T-helper 2 cell treated with Interferon-gamma antibody and Interleukin-4, amounts not matched to agents 100 ng/mL and 5 ng/mL, for 36 hours (primary cell): ENCODE data around the gene FIBCD1. TPM values are rescaled to one million over a fixed set of nuclear protein-coding genes. Genes with fewer than 3 reads are reported as not detected.
"Not testable (repeated sequence)": the region's sequence is repeated elsewhere in the genome, so short reads cannot be mapped to it uniquely, and the experiment has no call there.

Experiments
- intact Hi-C: fragments of 100-400 bp; cut with micrococcal nuclease; formaldehyde crosslinking; loops from one replicate; pipeline ENCODE4 v1.15.1; 2023
- total RNA-seq: library from RNA; stranded (reverse); gene quantifications from 2 replicates; pipeline ENCODE4 v1.2.3, GENCODE V29; 2022

FIBCD1 gene
- total RNA-seq, 1 donor from 2014 or later, result not detected

DNA sequence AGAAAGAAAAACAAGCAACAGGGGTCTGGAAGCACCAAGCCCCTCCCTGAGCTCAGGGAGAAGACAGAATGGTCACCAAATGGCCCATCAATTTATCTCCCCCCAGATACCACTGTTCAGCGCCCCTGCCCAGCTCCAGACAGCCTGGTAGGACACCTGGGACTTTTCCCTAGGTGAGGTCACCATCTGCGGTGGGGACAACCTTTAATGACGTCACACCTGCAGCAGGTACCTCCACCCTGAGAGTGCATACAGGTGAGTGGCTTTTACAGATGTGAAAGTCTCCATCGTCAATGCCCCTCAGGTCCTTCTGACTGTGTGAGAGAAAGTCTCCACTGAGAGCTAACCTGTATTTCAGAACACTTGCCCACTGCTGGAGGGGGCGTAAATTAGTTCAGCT is 35.6 kb upstream of the FIBCD1 start:
- intact Hi-C loops, result no loop called here

DNA sequence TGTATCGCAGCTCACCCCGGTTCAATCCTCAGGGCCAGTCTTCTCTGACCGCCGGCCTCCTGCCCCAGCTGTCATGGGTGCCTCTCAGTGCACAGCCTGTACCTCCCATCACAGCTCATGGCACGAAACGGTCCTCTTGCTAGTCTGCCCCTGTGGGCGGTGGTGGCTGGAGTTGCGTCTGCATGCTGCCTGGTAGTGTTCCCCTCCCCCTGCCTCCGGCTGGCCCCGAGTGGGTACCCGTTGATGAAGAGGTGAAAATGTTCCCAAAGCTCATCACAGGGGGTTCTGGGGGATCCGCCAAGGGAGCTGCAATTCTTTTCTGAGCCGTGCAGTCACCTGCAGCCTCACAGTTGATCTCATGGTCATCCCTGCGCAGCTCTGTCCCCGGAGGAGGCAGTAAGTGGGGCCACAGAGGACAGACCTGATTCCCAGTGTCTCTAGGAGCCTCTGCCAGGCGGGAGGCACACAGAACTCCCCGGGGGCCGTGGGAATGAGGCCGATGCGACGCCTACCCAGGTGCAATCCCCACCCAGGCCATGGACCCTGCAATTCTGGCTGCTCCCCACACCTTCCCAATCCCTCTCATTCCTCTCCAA is 34.7 kb upstream of the FIBCD1 start:
- intact Hi-C loops, result no loop called here

DNA sequence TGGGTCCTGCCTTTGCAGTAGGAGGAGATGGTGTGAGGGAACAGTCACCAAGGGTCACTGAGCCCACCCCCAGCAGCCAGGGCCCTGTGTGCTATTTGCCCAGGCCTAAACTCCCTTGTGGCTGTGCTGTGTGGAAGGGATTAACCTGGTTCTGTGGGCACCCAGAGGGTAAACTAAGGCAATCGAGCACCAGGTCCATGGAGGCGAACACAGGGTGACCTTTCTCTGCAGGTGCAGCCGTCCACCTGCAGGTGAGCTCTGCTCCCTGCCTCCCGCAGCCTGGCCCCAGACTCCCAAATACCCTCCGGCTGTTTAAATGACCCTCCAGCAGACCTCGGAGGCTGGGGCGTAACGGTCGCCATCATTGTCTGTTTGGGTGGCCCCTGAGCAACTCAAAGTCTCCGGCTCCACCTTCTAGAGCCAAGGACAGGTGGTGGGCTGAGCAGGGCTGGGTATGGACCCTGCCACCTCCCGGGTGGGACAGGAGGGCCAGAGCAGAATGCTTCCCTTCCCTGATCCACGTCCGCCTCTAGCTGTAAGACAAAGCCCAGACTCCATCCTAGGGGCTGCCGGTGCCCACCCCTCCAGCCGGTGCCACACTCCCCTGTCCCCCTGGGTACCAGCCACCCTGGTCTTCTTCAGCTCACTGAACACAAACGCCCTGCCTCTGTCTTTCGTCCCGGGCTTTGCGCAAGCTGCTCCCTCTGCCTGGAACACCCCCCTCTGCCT is 34.1 kb upstream of the FIBCD1 start:
- intact Hi-C loops, result no loop called here

- intact Hi-C loops, result no loop called here
These were observed 33.4 kb upstream of the FIBCD1 start for GRCh38 chr9:130972277-130972956.

DNA sequence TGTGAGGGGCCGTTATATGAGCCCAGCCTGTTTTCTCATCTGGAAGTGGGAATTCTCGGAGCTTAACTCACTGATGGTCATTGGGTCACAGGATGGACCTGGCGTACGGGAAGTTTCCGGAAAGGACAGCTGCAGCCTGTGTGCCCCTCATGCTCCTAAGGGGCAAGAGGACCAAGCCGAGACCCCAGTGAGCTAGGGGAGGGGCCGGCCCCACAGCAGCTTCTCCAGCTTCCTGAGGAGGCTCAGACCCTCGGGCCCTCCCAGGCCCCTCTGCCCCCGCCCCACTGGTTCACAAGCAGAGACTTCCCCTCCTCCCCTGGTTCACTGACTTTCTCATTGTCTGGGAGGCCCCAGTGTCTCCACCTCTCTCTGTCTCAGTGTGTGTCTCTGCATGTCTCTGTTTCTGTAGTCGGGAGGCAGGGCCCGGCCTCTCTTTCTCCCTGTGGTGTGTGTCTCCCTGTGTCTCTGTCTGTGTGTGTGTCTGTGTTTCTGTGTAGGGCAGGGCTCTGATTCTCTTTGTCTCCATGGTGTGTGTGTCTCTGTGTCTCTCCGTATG is 32.3 kb upstream of the FIBCD1 start:
- intact Hi-C loops, result no loop called here

DNA sequence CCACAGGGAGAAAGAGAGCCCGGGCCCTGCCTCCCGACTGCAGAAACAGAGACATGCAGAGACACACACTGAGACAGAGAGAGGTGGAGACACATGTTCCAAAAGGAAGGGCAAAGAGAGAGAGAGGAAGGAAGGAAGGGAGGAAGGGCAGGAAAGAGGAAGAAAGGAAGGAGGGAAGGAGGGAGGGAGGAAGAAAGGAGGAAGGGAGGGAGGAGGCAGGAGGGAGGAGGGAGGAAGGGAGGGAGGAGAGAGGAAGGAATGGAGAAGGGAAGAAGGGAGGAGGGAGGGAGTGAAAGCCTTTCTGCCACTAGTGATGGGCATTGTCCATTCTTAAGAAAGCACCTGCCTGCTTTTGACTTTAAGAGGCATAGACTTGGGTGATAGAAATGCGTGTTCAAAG is 31.8 kb upstream of the FIBCD1 start:
- intact Hi-C loops, result no loop called here

GRCh38 chr9:130970052-130970451 is 31.0 kb upstream of the FIBCD1 start:
- intact Hi-C loops, result no loop called here

- intact Hi-C loops, result no loop called here
These were observed 26.6 kb upstream of the FIBCD1 start for GRCh38 chr9:130965680-130966079.

GRCh38 chr9:130963916-130964315 is 24.9 kb upstream of the FIBCD1 start:
- intact Hi-C loops, result no loop called here

DNA sequence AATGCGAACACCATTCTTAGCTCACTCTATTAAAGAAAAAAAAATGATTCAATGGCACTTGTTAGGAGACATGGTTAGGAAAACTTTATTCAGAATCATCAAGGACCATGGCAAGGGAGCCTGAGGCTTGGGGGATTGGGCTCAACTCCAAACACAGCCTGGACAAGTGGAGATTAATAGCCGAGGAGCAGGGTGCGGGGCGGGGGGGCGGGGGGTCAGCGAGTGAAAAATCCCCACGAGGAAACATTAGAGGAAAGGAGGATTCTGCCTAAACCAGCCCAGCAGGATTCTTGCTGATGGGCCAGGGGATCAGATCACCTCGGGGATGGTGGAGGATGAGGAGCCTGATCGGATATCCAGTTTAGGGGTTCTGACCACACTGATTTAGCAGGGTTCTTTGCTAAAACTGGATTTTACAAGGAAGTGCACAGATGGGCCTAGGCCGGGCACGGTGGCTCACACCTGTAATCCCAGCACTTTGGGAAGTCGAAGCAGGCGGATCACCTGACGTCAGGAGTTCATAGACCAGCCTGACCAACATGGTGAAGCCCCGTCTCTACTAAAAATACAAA is 24.4 kb upstream of the FIBCD1 start:
- intact Hi-C loops, result no loop called here

DNA sequence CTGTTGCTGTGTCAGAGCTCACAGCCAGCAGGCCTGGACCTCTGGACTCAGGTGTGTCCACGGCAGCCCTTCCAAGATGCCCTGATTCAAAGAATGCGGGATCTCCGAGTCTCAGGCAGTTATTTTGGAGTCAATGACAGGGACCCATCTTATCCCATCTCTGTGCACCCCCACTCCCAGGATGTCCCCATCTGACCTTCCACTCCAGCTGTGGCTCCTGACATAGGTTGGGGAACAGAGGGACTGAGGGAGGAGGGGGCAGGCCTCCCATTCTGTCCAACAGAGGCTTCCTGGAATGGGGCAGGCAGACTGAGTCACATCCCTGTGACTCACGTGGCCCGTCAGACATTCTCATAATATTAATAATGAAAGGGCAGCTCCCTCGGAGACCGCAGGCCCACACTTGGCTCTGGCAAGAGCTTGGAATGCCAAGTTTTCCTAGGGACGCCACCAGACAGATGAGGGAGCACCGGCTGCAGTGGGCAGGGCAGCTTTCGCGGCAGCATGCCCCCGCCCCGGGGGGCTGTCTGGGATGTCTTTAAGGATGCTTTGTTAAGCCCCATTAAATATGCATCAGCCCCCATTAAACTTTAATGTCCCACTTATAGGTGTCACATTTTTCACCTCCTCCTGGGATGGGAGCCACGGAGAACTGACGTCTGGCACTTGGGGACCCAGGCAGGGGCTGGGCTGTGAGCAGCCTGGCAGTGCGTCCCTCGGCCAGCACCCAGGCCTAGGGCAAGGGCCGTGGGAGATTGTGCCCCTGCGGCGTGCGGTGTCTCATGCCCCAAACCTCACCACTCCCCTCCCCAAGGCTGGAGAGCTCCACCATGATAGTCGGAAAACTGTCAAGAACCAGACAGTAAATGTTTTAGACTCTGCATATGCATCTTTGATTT is 23.6 kb upstream of the FIBCD1 start:
- intact Hi-C loops, result no loop called here

- intact Hi-C loops, result no loop called here
These were observed 22.7 kb upstream of the FIBCD1 start for GRCh38 chr9:130961511-130962300.

DNA sequence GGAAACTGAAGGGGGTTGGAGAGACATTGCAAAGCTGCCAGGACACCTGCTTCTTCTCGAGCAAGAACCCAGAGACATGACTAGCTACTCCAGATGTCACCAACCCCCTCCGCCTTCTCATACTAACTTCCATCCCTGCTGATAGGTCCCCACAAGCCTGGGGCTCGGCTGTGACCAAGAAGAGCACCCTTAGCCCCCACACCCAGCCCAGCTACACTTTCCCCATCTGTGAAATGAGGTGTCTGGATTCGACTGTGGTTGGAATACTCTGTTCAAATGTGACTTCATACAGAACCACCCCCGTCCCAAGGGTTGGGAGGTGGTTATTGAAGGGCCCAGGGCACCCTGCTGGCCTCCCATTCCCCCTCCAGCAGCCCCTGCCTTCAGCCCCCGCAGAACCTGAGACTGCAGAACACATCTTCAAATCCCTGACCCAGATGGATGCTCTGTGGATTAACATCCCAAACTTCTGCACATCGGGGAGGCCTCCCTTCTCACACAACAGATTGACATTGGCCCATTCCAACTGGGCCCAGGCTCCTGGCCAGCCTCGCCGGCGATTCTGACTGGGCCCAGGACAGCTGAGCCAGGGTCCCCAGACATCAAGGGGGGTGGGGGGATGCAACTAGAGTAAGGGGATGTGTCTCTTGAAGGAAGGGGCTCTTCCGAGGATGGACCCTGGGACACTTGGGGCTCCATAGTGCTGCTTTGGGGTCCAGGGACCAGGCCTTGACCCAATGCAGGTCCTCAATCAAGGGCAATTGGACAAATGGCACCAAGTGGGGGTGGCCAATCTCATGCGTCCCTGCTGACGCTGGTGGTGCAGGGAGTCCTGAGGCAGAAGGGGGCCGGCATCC is 21.7 kb upstream of the FIBCD1 start:
- intact Hi-C loops, result no loop called here

- intact Hi-C loops, result no loop called here
These were observed 20.8 kb upstream of the FIBCD1 start for GRCh38 chr9:130959809-130960334.

- intact Hi-C loops, result not testable (repeated sequence)
These were observed 19.5 kb upstream of the FIBCD1 start for GRCh38 chr9:130958564-130958963.

DNA sequence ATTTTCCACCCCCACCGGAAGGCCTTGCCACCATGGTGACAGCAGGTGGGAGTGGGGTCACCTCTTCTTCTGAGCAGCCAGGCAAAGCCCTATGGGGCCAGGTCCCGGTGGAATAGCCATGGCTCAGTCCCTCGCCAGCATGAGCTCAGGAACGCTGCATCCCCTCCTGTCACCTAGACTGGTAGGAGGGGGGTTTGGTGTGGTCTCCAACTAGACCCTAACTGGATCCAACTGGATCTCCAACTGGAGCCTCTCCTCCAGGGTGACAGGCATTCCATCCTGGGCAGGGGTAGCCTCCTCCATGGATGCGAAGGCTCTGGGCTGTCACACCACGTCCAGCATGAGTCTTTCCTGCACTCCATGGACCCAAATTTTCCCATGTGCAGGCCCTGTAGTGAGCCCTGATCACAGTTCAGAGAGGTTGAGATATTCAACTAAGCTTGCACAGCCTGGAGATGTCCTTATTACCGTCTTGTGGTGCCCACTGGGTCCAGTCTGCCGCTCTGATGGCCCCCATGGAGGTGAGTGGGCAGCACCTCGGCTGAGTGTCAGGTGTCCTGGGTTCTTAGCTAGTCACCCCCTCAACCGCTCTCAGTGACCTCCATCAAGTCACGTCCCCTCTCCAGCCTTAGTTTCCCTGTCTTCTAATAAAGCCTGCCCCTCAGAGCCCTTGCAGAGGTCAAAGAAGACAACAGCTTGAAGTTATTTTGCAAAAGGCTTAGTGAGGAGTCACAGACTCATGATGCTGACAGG is 18.6 kb upstream of the FIBCD1 start:
- intact Hi-C loops, result no loop called here

GRCh38 chr9:130956636-130957450 is 17.8 kb upstream of the FIBCD1 start:
- intact Hi-C loops, result no loop called here
